Activated CD4-positive, alpha-beta T cell treated with anti-CD3 and anti-CD28 coated beads, Interleukin-2, amount 50 U/mL, for 48 hours (primary cell): ENCODE data around the gene PRPF4.
"Not testable (repeated sequence)": the region's sequence is repeated elsewhere in the genome, so short reads cannot be mapped to it uniquely, and the experiment has no call there.

Experiments used
- DNase-seq, 2 experiments: peaks; one replicate each; pipeline ENCODE4 v3.0.0-alpha.2; 2020

PRPF4 gene

DNA sequence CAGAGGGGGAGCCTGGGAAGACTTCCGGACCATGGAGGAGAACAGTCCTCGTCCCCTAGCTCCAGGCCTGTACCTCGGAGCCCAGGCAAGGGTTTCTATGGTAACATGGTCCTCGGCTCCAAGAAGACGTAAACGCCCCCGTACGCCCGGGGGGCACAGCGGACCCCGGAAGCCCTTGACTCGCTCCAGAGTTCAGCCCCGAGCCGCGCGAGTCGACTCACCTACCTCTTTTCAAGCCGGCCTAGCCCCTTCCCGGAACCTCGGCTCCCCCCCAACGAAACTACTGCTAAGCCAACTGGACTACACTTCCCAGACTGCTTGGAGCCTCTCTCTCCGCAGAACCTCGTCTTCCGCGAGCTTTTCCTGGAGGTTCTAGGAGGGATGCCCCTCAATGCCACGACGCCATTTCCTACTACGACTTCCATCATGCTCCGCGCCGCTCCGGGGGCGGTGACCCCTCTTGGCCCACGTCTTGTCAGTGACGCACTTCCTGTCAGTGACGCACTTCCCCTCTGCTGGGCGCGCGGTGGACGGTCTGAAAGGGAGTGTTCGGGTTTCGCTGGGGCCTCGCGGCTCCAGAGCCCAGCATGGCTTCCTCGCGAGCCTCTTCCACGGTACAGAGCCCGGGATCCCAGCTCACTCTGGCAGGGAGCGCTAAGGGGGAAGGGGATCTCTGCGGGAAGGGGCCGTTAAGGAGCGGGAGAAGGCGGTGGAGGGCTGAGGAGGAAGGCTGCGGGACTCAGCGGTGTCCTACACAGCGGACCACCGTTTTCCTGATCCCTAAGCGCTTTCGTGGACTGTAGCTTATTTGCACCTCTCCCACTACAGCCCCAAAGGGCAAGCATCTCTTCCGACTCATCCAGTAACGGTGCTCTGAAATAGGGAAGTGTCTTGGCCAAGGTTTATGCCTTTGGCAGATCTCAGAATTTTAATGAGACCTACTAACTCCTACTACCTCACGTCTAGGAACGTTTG lies at the start of gene PRPF4, which contains the start of gene CDC26:
PRPF4 (plus strand) TSS at position 502 of the 975 bp plus-strand sequence; CDS start at position 588, 86 bp downstream.
CDC26 (minus strand) TSS at position 416 of the 975 bp plus-strand sequence. CDS start 3,065 bp downstream, outside the sequence.
- DNase-seq: peak; percentile 95 to 97

DNA sequence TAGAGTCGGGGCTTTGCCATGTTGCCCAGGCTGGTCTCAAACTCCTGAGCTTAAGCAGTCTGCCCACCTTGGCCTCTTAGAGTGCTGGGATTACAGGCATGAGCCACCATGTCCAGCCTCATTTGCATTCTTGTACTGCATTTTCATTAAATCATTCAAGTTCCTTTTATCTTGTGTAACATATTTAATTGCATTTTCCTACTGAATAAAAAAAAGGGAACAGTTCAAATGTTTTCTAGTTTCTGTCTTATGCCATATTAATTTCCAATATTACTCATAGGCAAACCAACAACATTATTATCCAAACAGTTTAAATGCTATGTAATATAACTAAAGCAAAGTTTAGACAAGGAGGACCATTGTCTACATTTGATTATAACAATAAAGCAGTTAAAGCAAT lies 48.0 kb upstream of the PRPF4 start:
- DNase-seq: no peak

DNA sequence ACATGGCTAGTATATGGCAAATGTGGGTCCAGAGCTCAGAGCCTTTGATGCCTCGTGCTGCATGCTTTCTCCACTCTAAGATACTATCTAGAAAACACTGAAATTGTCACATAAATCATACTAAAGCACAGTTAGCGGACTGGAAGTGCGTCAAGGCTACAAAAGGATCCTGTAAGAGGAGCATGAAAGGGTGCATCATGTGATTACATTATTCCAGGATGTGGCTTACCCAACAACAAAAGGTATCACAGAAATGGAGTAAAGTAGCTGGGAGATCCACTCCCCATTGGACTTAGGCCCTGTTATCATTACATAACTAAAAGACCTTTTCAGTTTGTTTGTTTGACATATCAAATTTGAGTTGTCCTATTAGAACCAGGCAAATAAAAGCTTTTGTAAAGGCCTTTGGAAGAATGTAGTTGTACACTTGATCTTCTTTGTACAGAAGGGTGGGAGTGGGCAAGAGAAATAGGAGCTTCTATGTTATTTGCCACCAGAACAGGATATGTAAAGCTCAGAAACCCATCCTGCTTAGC lies 47.3 kb upstream of the PRPF4 start:
- no peak for DNase-seq

DNA sequence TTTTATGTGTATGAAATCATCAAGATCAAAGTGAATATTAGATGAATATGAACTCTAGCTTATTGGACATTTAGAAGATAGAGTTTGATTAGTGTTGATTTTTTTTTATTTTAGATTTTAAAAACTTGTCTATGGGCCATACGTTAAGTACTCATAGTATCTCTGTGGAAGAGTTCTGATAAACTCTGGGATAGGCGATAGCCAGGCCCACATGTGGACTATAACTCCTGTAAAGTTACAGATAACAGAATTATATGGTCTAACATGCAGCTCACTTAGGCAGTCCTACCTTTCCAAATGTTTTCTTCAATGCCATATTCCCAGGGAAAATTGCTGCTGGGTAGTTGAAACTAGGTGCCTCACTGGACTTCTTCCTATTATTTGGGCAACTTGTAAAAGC lies 43.8 kb upstream of the PRPF4 start:
- DNase-seq: no peak

DNA sequence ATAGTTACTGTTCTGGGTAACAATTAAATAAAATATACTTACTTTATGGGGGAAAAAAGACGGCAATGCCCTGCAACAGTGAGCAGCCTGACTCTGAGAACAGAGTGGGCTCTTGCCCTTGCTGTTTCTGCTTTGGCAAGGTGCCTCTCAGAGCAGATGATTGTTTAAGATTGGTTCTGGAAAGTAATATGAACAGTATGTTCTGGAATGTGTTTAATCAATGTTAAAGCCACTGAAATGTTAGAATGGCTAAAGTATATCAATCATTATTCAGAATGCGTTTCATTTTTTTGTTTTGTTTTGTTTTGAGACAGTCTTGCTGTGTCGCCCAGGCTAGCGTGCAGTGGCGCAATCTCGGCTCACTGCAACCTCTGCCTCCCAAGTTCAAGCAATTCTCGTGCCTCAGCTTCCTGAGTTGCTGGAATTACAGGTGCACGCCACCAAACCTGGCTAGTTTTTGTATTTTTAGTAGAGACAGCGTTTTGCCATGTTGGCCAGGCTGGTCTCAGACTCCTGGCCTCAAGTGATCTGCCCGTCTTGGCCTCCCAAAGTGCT lies 39.7 kb upstream of the PRPF4 start:
- not testable (repeated sequence) for DNase-seq

DNA sequence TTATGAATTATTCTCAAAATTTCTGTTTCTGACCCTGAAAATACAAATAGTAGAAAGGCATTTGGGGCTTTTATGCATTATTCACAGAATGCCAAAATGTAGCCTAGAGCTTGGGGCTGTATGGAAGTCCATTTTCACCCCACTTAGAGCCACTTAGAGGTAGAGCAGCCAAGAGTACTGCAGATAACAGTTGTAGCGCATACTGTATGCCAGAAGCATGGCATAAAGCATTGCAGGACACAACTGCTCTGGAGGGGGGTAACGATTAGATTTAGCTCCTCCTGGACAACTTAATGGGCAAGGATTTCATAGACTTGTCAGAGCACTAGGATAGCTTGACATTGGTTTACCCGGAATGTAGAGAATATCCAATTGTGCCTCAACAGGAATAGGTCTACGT lies 38.4 kb upstream of the PRPF4 start:
- no peak for DNase-seq

DNA sequence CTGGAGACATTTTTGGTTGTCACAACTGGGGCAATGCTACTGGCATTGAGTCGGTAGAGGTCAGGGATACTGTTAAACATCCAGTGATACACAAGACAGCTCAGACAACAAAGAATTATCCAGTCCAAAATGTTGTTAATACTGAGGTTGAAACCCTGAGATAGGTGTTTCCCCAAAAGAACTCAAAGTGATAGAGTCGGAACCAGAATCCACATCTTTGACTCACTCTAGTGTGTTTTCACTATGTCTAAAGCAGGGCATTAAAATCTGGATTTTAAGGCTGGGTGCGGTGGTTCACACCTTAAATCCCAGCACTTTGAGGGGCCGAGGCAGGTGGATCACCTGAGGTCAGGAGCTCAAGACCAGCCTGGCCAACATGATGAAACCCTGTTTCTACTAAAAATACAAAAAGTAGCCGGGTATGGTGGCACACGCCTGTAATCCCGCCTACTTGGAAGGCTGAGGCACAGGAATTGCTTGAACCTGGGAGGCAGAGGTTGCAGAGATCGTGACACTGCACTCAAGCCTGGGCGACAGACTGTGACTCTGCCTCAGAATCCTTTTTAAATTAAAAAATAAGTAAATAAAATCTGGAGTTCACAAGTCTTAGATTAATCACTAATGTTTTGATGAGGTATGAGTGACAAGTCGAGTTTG lies 37.1 kb upstream of the PRPF4 start:
- DNase-seq: no peak

DNA sequence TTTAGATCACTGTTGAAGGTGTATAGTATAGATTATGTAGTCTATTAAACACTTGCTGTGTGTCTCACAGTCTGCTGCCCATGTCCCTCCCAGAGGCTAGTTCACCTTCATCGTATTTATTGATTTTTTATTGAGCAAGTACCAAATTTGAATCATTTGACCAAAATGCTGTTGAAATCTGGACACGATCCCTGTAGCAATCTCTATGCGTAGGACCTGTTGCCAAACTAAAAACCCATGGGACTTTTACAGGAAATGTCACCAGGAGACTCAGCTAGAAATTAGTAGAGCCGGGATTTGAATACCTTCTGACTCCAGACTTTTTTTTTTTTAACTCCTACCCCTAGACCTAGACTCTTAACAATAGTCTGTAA lies 36.6 kb upstream of the PRPF4 start:
- no peak for DNase-seq

DNA sequence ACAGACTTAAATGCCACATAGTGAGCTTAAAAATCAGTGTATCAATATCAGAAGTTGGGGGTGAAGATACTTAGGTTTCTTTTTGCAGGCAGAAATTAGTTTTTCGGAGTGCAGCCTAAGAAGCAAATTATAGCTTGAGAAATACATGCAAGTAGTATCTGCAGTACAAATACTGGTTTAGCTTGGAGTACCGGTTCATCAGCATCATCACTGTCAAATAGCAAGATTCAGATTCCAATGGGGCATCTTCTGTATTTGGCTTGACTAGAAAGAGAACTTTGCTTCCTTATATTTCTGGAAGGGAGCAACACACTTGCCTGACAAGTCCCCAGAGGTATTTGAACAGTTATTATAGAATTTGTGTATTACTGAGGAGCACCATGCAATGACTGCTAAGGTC lies 34.3 kb upstream of the PRPF4 start:
- no peak for DNase-seq

DNA sequence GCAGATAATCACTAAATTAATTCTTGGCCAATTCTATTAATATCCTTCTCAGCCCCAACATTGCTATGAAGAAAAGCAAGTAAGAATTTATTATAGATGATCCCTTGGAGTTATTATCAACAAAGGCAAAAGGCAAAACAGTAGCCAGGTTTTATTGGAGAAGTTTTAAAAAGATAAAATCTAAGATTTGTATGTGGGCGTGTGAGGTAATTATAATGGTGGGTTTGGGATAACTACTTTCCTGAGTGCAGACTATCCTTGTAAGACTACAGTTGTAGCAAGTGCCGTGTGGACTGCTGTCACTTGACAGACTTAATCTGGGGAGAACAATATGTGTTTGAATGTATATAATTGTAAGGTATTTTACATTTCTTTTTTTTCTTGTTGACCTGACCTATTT lies 30.9 kb upstream of the PRPF4 start:
- DNase-seq: no peak

DNA sequence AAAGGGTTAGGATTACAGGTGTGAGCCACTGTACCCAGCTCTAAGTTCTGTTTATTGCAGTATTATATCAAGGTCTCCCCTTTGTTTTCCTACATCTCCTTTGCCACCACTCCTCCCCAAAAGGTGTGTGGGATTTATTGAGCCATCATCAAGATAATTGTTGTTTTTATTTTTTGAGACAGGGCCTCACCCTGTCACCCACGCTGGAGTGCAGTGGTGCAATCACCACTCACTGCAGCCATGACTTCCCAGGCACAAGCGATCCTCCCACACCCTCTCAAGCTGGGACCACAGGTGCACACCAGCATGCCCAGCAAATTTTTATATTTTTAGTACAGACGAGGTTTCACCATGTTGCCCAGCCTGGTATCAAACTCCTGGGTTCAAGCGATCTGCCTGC lies 29.6 kb upstream of the PRPF4 start:
- DNase-seq: no peak

DNA sequence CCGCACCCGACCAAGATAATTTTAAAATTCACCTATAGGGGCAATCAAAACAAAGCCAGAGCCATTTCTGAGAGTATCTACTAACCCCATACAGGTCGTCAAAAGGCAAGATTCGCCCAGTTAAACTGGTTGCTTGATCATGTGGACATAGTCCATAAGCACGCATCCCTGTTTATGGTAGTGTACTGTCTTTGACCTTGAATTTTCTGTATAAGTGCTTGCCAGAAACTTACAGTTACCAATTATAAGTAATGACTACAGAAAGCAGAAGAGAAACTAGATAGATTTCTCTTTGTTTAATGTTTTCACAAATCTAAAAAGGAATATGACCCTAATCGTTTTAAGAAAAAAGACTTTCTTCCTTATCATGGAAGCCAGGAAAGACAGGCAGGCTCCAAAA lies 28.5 kb upstream of the PRPF4 start:
- no peak for DNase-seq

DNA sequence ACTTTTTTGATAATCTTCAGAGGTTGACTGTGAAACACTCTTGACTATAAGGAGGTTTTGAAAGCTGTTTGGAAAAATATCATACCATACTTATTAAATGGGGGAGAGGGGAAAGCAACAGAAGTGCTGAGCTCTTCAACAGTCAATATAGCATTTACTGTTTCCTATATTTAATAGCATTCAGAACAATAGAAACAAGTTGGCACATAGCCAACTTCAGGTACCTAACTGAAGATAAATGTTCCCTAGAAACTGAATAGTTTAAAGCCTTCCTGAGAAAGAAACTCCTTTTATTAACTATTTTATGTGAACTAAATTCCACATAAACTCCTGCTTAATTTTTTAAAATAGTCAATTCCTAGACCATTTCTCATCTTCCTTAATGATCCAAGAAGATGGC lies 27.8 kb upstream of the PRPF4 start:
- no peak for DNase-seq

DNA sequence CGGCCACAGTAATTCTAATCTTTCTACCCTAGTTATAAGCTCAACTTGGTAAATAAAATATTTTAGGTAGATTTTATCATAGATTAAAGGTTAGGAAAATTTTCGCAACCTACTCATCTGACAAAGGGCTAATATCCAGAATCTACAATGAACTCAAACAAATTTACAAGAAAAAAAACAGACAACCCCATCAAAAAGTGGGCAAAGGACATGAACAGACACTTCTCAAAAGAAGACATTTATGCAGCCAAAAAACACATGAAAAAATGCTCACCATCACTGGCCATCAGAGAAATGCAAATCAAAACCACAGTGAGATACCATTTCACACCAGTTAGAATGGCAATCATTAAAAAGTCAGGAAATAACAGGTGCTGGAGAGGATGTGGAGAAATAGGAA lies 25.8 kb upstream of the PRPF4 start:
- not testable (repeated sequence) for DNase-seq

DNA sequence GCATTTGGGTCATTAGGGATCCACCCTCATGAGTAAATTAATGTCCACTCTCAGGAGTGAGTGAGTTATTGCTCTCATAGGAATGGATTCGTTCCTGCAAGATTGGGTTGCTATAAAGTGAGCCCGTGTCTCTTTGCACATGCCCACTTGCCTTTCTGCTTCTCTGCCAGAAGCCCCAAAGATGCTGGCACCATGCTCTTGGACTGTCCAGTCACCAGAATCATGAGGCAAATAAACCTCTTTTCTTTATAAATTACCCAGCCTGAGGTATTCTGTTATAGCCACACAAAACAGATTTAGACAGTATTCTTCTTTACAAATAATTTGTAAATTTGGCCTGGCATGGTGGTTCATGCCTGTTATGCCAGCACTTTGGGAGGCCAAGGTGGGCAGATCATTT lies 24.7 kb upstream of the PRPF4 start:
- DNase-seq: no peak

DNA sequence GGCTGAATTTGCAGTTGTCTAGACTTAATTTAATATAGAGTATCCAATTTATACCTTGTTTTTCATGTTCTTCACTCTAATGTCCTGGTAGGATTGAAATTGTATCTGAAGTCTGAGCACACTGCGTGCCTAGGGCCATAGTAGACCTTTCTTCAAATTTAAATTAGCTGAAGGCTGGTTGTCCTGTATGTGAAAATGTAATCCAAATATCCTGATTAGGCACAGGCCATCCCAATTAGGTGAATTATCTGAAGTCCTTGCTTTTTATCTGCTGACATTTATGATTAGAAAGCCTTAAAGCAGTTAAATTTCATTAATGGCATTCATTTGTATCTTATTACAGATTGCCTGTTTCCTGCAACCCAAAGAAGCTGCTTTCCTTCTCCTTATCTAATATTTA lies 20.5 kb upstream of the PRPF4 start:
- no peak for DNase-seq

DNA sequence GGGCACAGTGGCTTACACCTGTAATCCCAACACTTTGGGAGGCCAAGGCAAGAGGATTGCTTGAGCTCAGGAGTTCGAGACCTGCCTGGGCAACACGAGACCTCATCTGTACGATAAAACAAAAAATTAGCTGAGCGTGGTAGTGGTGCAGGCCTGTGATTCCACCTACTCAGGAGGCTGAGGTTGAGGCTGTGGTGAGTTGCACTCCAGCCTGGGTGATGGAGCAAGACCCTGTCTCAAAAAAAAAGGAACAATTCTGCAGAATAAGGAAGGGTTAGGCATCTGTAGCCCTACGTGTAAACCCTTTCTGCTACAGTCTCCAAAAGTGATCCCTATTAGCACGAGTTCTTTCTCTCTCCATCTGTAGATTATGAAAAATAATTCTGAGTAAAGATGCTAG lies 20.0 kb upstream of the PRPF4 start:
- no peak for DNase-seq

DNA sequence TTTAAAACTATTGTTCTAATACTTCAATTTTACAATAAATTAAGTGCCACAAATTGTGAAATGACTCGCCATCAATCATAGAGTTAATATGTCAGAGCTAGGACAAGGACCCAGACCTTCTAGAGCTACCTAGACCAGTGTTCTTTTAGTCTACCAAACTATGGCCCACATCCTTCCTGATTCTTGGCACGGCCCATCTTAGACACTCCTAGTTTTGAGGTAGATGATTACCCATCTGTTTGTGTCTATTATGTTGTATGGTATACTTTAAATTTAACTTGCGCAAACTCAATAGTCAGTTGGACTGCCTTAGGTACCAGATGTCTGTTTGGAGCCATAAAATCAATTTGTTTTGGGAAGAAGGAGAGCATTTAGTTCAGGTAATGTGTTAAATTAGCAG lies 17.6 kb upstream of the PRPF4 start:
- no peak for DNase-seq

DNA sequence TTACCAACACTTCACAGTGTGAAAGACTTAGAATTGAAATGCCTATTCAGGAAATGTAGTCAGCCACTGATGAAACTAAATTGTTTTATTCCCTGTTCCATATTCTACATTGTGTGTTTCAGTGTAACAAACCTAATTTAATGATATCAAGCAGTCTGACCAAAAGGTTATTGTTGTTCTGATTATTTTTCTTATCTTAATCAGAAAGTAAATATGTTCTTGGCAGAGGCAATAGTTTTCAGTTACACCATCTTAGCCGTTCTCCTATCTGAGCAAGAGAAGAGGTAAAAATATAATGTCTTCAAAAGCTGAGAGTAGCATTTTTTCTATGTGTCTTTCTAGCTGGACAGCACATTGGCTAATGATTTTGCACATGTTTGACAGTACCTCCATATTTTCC lies 17.2 kb upstream of the PRPF4 start:
- DNase-seq: no peak

DNA sequence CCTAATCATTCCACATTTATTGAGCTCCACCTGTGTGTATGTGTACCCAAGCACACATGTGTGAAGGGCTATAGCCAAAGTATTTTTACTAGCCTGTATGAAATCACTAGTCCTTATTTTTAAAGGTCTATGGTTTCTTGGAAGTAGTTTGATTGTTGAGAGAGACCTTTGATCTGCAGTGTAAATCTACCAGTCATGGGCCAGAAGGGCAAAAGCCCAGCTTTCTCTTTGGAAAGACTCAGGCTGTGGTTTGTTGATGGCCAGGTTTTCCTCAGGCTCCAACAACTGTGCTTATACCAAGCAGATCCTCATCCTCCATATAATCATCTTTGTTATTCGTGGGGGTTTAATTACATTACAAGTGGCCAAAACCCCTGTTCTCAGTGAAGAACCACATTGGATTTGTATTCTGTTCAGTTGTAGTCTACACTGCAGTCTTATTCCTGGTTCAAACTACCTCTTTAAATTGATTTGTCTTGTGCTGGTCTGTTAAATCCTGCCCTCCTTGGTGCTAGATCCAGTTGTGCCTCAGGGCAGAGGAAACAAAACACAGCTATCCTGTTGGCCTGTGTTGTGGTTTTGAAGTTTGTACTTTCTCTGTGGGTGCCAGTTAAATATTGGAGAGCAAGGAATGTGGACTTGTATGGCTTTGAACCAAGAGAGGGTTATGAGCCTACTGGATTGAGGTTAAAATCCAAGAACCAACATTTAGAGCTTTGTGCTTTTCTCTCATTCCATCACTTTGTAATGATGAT lies 13.4 kb upstream of the PRPF4 start:
- DNase-seq: no peak

DNA sequence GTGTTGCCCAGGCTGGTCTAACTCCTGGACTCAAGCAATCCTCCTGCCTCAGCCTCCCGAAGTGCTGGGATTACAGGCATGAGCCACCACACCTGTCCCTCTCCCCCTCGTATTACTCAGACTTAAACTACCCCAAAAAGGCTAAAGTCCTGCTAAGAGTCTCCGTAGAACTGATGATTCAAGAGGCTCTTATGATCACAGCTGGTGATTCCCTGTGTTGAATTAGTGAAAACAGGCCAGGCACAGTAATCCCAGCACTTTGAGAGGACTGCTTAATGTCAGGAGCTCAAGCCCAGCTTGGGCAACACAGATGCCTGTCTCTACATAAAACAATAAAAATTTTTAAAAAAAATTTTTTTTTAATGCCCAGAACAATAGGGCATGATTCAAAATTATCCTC lies 9.3 kb upstream of the PRPF4 start:
- no peak for DNase-seq

DNA sequence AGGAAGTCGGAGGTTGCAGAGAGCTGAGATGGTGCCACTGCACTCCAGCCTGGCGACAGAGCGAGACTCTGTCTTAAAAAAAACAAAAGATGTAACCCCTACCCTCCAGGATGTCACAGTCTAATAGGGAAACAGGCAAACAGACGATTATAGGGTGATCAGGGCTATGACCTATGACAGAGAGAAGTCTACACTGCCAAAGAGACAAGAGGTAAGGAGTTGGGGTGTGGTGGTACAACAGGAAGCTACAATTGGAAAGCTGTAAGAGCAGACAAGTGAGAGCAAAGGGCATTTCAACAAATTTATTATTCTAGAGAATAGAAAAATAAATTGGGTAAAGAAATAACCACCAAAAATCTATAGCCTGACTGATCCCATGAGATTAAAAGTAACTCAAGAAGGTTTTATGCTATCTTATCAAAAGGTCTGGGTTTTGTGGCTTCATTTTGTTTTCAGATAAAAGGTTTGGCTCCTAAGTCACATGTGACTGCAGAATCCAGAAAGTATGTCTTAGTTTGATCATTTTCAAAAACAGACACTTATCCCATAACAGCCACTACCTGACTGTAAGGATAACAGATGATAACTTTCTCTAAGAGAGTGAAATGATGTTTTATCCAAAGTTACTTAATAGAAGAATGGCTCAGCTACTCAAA lies 7.4 kb upstream of the PRPF4 start:
- no peak for DNase-seq
